Activated naive CD8-positive, alpha-beta T cell treated with anti-CD3 and anti-CD28 coated beads, Interleukin-2, amount 50 U/mL, for 24 hours (primary cell): ENCODE data around the gene SMIM38.

Source experiments
- ATAC-seq: fragments of 150-1000 bp; cut with Tn5 transposase; one replicate; pipeline ENCODE4 v1.10.0; 2021
- DNase-seq: peaks from one replicate; pipeline ENCODE4 v3.0.0; 2021
- H3K27ac Mint-ChIP-seq: one replicate; pipeline ENCODE4 v1.8.0; 2021; ENCODE audit warnings: mild to moderate bottlenecking, mixed read lengths
- H3K27me3 Mint-ChIP-seq: one replicate; pipeline ENCODE4 v1.8.0; 2021; ENCODE audit warnings: mixed read lengths
- H3K36me3 Mint-ChIP-seq: one replicate; pipeline ENCODE4 v1.8.0; 2021; ENCODE audit warnings: low read depth, mixed read lengths
- H3K4me1 Mint-ChIP-seq: one replicate; pipeline ENCODE4 v1.8.0; 2021; ENCODE audit warnings: mixed read lengths
- H3K4me3 Mint-ChIP-seq: one replicate; pipeline ENCODE4 v1.8.0; 2021; ENCODE audit warnings: mild to moderate bottlenecking, moderate library complexity, mixed read lengths
- H3K9me3 Mint-ChIP-seq: one replicate; pipeline ENCODE4 v1.8.0; 2021; ENCODE audit warnings: mixed read lengths

The SMIM38 gene

DNA sequence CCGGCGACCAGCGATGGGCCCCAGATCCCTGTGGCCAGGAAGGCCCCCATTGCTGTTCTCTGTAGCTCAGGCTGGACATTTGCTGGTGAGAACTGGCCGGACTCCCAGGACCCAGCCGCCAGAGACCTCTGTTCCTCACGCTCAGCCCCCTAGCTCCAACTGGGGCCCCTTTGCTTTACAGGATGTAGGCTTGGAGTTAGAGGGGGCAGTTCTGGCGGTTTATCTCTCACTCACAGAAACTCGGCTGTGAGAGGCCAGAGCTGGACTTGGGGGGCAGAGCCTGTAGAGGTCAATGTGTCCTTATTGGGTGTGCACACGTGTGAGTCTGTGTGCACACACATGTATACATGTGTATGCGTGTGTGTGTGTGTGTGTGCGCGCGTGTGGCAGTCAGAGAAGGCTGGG is 502 bp downstream of the SMIM38 start:
- peak overlapping the region; percentile 35 for H3K27ac Mint-ChIP-seq
- DNase-seq (no peak), ATAC-seq (no peak)
- no peak overlapping the region for H3K4me3 Mint-ChIP-seq
- no peaks in the 10 kb centered on the region for H3K9me3 Mint-ChIP-seq
- H3K36me3 Mint-ChIP-seq, result no peaks in the 10 kb centered on the region
- H3K4me1 Mint-ChIP-seq, result peaks cover 18% of the 10 kb centered on the region
- peaks cover 2% of the 10 kb centered on the region for H3K27me3 Mint-ChIP-seq

- H3K4me3 Mint-ChIP-seq, result no peak overlapping the region
- H3K27me3 Mint-ChIP-seq, result peaks cover 2% of the 10 kb centered on the region
- H3K4me1 Mint-ChIP-seq, result peaks cover 18% of the 10 kb centered on the region
- DNase-seq (no peak), ATAC-seq (no peak)
- no peaks in the 10 kb centered on the region for H3K9me3 Mint-ChIP-seq
- H3K36me3 Mint-ChIP-seq, result no peaks in the 10 kb centered on the region
- H3K27ac Mint-ChIP-seq, result no peak overlapping the region
Observed at GRCh38 chr11:69156673-69157155, 979 bp downstream of the SMIM38 start.

DNA sequence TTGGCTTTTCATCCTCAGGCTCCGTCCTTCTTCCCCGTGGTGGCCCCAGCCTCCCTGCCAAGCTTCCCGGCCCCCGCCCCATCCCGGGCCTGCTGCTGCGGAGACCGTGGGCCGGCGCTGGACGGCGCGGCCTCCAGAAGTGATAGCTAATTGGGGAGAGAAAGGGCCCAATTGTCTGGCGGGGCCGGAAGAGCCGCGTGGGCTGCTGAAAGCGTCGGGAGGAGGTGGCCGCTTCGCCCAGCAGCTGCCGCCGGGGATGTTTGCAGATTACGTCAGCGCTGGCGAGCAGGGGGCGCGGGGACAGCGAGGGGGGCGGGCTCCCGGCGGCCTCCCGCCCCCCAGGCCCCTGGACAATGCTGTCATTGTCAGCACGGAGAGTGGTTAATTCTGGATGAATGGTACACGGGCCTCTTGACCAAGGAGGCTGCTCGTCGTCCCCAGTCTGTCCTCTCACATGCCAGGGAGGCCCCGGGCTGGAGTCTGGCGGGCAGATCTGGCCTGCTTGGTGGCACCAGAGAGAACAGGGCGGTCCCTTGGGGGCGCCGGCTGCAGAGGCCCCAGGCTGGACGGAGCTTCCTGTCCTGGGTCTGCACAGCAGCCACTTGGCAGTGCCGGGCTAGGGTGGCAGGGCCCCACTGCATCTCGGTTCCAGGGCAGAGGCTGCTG is 1.6 kb downstream of the SMIM38 start:
- H3K27ac Mint-ChIP-seq, result no peak overlapping the region
- H3K27me3 Mint-ChIP-seq, result peaks cover 2% of the 10 kb centered on the region
- H3K4me3 Mint-ChIP-seq, result no peak overlapping the region
- H3K9me3 Mint-ChIP-seq, result no peaks in the 10 kb centered on the region
- H3K36me3 Mint-ChIP-seq, result no peaks in the 10 kb centered on the region
- DNase-seq, result no peak
- ATAC-seq, result no peak
- peaks cover 18% of the 10 kb centered on the region for H3K4me1 Mint-ChIP-seq

DNA sequence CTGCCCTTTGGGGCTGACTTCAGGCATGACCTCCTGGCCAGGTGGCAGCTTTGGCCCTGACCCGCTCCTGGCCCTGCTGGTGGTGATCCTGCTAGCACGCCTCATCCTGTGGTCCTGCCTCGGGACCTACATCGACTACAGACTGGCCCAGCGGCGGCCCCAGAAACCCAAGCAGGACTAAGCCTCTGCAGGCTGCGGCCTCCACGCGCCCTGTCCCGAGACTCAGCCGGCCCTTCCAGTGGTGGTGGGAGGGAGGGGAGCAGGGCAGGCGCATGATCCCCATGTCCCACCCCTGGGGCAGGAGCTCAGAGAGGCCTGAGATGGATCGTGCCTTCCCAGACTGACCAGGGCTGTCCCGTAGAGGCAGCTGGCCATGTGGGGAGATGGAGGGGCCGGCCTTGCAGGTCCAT is 2.1 kb downstream of the SMIM38 start:
- DNase-seq (no peak), ATAC-seq (no peak)
- Mint-ChIP-seq H3K27me3 (peaks cover 2% of the 10 kb centered on the region), H3K4me3 (no peak overlapping the region), H3K27ac (no peak overlapping the region), H3K9me3 (peaks cover 3% of the 10 kb centered on the region), H3K4me1 (peaks cover 18% of the 10 kb centered on the region), H3K36me3 (no peaks in the 10 kb centered on the region)

- H3K27me3 Mint-ChIP-seq, result peaks cover 2% of the 10 kb centered on the region
- peaks cover 3% of the 10 kb centered on the region for H3K9me3 Mint-ChIP-seq
- H3K4me3 Mint-ChIP-seq, result no peak overlapping the region
- peaks cover 15% of the 10 kb centered on the region for H3K4me1 Mint-ChIP-seq
- no peak overlapping the region for H3K27ac Mint-ChIP-seq
- no peaks in the 10 kb centered on the region for H3K36me3 Mint-ChIP-seq
- DNase-seq, result no peak
- ATAC-seq, result no peak
Observed at GRCh38 chr11:69158301-69159149, 2.8 kb downstream of the SMIM38 start.

- Mint-ChIP-seq H3K36me3 (no peaks in the 10 kb centered on the region), H3K27ac (no peak overlapping the region), H3K9me3 (peaks cover 8% of the 10 kb centered on the region), H3K4me1 (peaks cover 11% of the 10 kb centered on the region), H3K27me3 (peaks cover 5% of the 10 kb centered on the region), H3K4me3 (no peak overlapping the region)
- ATAC-seq (no peak), DNase-seq (no peak)
Observed at GRCh38 chr11:69159150-69159852, 3.6 kb downstream of the SMIM38 start.

GRCh38 chr11:69160296-69161116 is 4.8 kb downstream of the SMIM38 start:
- H3K4me1 Mint-ChIP-seq, result peaks cover 11% of the 10 kb centered on the region
- H3K27ac Mint-ChIP-seq, result no peak overlapping the region

DNA sequence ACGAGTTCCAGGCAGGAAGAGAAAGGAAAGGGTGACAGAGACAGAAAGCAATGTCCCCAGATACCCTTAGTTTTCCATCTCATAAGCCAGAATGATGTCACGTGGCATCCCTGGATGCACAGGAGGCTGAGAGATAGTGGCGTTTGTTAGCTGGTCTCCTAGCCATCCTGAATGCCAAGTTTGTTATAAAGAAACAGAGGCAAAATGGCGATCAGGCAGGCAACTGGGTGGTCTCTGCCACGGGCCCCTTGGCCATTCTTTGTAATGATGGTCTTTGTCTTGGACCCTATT is 5.3 kb downstream of the SMIM38 start:
- Mint-ChIP-seq H3K4me3 (no peak overlapping the region), H3K36me3 (no peaks in the 10 kb centered on the region), H3K27me3 (peaks cover 11% of the 10 kb centered on the region), H3K4me1 (peaks cover 11% of the 10 kb centered on the region), H3K27ac (no peak overlapping the region), H3K9me3 (peaks cover 8% of the 10 kb centered on the region)
- ATAC-seq (no peak), DNase-seq (no peak)

More at GRCh38 chr11:69160296-69161116, 4.8 kb downstream of the SMIM38 start:
- Mint-ChIP-seq H3K27me3 (peaks cover 10% of the 10 kb centered on the region), H3K4me3 (no peak overlapping the region), H3K9me3 (peaks cover 8% of the 10 kb centered on the region), H3K36me3 (no peaks in the 10 kb centered on the region)
- ATAC-seq (no peak), DNase-seq (no peak)

GRCh38 chr11:69162505-69162904 is 6.8 kb downstream of the SMIM38 start:
- H3K4me1 Mint-ChIP-seq, result peaks cover 20% of the 10 kb centered on the region
- DNase-seq (no peak), ATAC-seq (no peak)
- H3K27ac Mint-ChIP-seq, result no peak overlapping the region
- no peak overlapping the region for H3K4me3 Mint-ChIP-seq
- no peaks in the 10 kb centered on the region for H3K36me3 Mint-ChIP-seq
- peaks cover 8% of the 10 kb centered on the region for H3K9me3 Mint-ChIP-seq
- peaks cover 13% of the 10 kb centered on the region for H3K27me3 Mint-ChIP-seq

- H3K4me3 Mint-ChIP-seq, result no peak overlapping the region
- H3K27me3 Mint-ChIP-seq, result peaks cover 16% of the 10 kb centered on the region
- DNase-seq (no peak), ATAC-seq (no peak)
- no peaks in the 10 kb centered on the region for H3K36me3 Mint-ChIP-seq
- peaks cover 25% of the 10 kb centered on the region for H3K4me1 Mint-ChIP-seq
- peaks cover 8% of the 10 kb centered on the region for H3K9me3 Mint-ChIP-seq
- H3K27ac Mint-ChIP-seq, result no peak overlapping the region
Observed at GRCh38 chr11:69163842-69164241, 8.1 kb downstream of the SMIM38 start.

DNA sequence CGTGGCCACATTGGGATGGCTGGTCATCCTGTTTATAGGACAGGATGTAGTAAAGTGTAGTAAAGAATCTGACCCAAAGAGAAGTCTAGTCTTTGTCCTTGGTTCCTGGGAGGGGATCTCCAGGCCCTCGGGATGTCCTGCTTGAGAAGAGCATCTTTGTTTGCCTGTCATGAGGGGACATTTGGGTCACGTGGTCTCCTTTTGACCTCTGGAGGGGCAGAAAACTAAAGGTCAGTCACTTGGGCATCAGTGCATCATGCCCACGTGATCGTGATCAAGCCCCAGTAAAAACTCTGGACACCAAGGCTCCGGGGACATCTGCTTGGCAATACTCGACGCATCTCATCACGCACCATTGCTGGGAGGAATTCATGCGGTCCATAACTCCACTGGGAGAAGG is 9.1 kb downstream of the SMIM38 start:
- Mint-ChIP-seq H3K36me3 (no peaks in the 10 kb centered on the region), H3K27me3 (peaks cover 16% of the 10 kb centered on the region), H3K4me3 (no peak overlapping the region), H3K27ac (no peak overlapping the region), H3K4me1 (peaks cover 25% of the 10 kb centered on the region), H3K9me3 (peaks cover 8% of the 10 kb centered on the region)
- DNase-seq (no peak), ATAC-seq (no peak)

DNA sequence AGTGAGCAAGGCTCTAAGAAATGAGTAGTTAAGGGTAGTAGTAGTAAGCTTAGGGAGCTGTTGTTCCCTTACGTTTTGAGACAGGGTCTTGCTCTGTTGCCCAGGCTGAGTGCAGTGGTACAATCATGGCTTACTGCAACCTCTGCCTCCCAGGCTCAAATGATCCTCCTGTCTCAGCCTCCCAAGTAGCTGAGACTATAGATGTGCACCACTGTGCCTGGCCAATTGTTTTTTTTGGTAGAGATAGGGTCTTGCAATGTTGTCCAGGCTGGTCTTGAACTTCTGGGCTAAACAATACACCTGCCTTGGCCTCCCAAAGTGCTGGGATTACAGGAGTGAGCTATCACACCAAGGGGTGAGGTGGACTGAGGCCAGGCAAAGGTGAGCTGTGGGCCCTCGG is 10.0 kb downstream of the SMIM38 start:
- Mint-ChIP-seq H3K27ac (no peak overlapping the region), H3K4me1 (peaks cover 25% of the 10 kb centered on the region), H3K27me3 (peaks cover 16% of the 10 kb centered on the region), H3K4me3 (no peak overlapping the region), H3K36me3 (no peaks in the 10 kb centered on the region), H3K9me3 (peaks cover 8% of the 10 kb centered on the region)
- no peak for DNase-seq
- no peak for ATAC-seq

DNA sequence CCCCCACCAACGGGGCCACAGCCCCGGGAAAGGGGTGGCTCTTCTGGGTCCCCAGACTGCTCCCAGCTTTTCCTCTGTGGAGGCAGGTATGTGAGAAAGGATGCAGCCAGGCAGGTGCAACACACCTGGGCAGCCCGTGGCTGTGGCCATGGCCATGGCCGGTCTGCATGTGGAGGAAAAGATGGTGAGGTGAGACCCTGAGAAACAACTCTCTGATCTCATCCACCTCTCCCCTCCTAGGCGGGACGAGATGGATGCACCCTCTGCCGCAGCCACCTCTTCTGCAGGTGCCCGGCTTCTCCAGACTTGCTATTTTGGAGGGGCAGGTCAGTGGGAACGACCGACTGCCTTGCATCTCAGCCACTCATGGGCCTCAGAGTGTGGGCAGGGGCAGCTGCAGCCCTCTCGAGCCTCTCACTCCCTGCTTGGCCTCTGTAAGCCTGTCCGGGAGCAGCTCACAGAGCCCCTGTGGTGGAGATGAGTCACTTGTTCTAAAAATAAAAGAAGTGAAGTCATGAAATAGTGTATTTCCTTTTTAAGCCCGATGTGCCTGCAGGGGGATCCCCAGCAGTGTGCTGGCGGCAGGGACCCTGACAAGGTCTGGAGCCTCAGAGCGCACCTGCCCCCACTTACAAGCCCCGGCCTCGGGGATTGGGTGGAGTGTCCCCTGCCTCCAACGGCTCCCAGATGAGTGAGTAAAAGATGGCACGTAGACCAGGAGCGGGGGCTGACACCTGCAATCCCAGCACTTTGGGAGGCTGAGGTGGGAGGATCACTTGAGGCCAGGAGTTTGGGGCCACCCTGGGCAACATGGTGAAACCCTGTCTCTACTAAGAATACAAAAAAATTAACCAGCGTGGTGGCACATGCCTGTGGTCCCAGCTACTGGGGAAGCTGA is 10.7 kb downstream of the SMIM38 start:
- H3K4me3 Mint-ChIP-seq, result peak overlapping the region; percentile 62
- DNase-seq, result peak; percentile 69
- H3K36me3 Mint-ChIP-seq, result peaks cover 1% of the 10 kb centered on the region
- H3K27me3 Mint-ChIP-seq, result peaks cover 16% of the 10 kb centered on the region
- peaks cover 25% of the 10 kb centered on the region for H3K4me1 Mint-ChIP-seq
- ATAC-seq, result peak; percentile 99
- peak overlapping the region; percentile 88 for H3K27ac Mint-ChIP-seq
- peaks cover 8% of the 10 kb centered on the region for H3K9me3 Mint-ChIP-seq
